ENCODE measurements around the gene MYO15B. TPM values are rescaled to one million over a fixed set of nuclear protein-coding genes. Genes with fewer than 3 reads are reported as not detected.

MYO15B gene
- total RNA-seq, 1 experiment from 2014 or later: 30.3 TPM

- TF ChIP-seq ZNF274 (IDR thresholded peaks at IDR 0.05; ENCODE audit: low read depth, low read length) (no peak), POLR2AphosphoS5 (IDR thresholded peaks at IDR 0.05; ENCODE audit: low read depth, low read length) (peak; percentile 86), EZH2 (IDR thresholded peaks at IDR 0.05) (no peak), EGR1 (IDR thresholded peaks at IDR 0.05; ENCODE audit: low read depth) (peak; percentile 88), FOSL1 (IDR thresholded peaks at IDR 0.05; ENCODE audit: low read depth) (0 out of 2 replicates have a peak, but pooled peaks have one; percentile 44)
These were observed 79.6 kb downstream of the MYO15B start, which contains the start of the genes RECQL5 and SAP30BP (continued) for GRCh38 chr17:75666959-75667790.

DNA sequence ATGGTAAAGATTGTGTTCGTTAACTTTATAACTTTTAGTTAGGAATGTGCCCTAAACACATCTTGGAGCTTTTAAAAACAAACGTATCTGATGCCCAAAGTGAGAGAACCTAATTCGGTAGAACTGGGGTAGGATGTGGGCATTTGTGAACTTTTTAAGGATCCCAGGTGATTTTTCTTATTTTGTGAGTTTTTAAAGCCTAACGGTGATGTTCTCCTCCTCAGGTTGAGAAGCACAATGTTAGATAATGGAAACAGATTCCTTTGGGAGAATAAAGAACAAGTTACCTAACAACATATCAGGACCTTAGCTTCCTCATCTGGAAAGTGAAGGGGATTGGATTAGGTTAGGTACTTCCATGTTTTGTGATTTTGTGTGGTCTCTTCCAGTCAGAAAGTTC lies 80.2 kb downstream of the MYO15B start:
- intact Hi-C loops (cut with micrococcal nuclease): no loop called here
- H3K79me2 ChIP-seq (ENCODE audit: insufficient read depth, low read length): peaks cover 77% of the 10 kb centered on the region

More for the DNA sequence above, 80.2 kb downstream of the MYO15B start:
- peaks cover 41 to 42% of the 10 kb centered on the region in 2 experiments for H3K36me3 ChIP-seq (ENCODE audit: control insufficient read depth in 1 of 2, insufficient read depth in 2 of 2, low read length in 2 of 2)
- no peaks in the 10 kb centered on the region for H3K27me3 ChIP-seq (ENCODE audit: insufficient read depth, low read length)
- no peaks in the 10 kb centered on the region for H3K9me3 ChIP-seq (ENCODE audit: control insufficient read depth in 1 of 2, insufficient read depth in 1 of 2, low read depth in 1 of 2, low read length in 2 of 2)
- H2AFZ ChIP-seq (ENCODE audit: low read depth, low read length, poor library complexity, severe bottlenecking): no peak overlapping the region
- TF ChIP-seq SP1 (IDR thresholded peaks at IDR 0.05; ENCODE audit: low read depth): no peak
- TF ChIP-seq, protein P1, sequence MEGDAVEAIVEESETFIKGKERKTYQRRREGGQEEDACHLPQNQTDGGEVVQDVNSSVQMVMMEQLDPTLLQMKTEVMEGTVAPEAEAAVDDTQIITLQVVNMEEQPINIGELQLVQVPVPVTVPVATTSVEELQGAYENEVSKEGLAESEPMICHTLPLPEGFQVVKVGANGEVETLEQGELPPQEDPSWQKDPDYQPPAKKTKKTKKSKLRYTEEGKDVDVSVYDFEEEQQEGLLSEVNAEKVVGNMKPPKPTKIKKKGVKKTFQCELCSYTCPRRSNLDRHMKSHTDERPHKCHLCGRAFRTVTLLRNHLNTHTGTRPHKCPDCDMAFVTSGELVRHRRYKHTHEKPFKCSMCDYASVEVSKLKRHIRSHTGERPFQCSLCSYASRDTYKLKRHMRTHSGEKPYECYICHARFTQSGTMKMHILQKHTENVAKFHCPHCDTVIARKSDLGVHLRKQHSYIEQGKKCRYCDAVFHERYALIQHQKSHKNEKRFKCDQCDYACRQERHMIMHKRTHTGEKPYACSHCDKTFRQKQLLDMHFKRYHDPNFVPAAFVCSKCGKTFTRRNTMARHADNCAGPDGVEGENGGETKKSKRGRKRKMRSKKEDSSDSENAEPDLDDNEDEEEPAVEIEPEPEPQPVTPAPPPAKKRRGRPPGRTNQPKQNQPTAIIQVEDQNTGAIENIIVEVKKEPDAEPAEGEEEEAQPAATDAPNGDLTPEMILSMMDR (IDR thresholded peaks at IDR 0.05 in 2 of 3, conservative IDR thresholded peaks at IDR 0.05 in 1 of 3; ENCODE audit: borderline replicate concordance in 1 of 3, insufficient read depth in 1 of 3, low read depth in 2 of 3, low read length in 2 of 3): no peak
- TF ChIP-seq POLR2A (IDR thresholded peaks at IDR 0.05; ENCODE audit: borderline replicate concordance, extremely low read depth, insufficient read depth, insufficient read length): no peak
- no peak for TF ChIP-seq POLR2AphosphoS5 (IDR thresholded peaks at IDR 0.05; ENCODE audit: low read depth, low read length)
- no peak for TF ChIP-seq CEBPB (IDR thresholded peaks at IDR 0.05; ENCODE audit: low read depth)
- no peak for TF ChIP-seq YY1 (IDR thresholded peaks at IDR 0.05; ENCODE audit: extremely low read depth, insufficient replicate concordance, low read depth, low read length)
- TF ChIP-seq TCF7L2 (IDR thresholded peaks at IDR 0.05; ENCODE audit: borderline replicate concordance, extremely low read depth, insufficient read depth, insufficient read length): no peak
- no peak for TF ChIP-seq SIN3A (IDR thresholded peaks at IDR 0.05; ENCODE audit: low read depth)
- no peak for TF ChIP-seq FOSL1 (IDR thresholded peaks at IDR 0.05; ENCODE audit: low read depth)
- TF ChIP-seq SRF (IDR thresholded peaks at IDR 0.05; ENCODE audit: low read depth): no peak
- no peak for TF ChIP-seq EZH2phosphoT487 (IDR thresholded peaks at IDR 0.05; ENCODE audit: borderline replicate concordance)
- no peak for TF ChIP-seq ZFX (IDR thresholded peaks at IDR 0.05)
- no peak for TF ChIP-seq ZNF274 (IDR thresholded peaks at IDR 0.05; ENCODE audit: low read depth, low read length)
- TF ChIP-seq MAX (IDR thresholded peaks at IDR 0.05): no peak
- TF ChIP-seq, protein P2, sequence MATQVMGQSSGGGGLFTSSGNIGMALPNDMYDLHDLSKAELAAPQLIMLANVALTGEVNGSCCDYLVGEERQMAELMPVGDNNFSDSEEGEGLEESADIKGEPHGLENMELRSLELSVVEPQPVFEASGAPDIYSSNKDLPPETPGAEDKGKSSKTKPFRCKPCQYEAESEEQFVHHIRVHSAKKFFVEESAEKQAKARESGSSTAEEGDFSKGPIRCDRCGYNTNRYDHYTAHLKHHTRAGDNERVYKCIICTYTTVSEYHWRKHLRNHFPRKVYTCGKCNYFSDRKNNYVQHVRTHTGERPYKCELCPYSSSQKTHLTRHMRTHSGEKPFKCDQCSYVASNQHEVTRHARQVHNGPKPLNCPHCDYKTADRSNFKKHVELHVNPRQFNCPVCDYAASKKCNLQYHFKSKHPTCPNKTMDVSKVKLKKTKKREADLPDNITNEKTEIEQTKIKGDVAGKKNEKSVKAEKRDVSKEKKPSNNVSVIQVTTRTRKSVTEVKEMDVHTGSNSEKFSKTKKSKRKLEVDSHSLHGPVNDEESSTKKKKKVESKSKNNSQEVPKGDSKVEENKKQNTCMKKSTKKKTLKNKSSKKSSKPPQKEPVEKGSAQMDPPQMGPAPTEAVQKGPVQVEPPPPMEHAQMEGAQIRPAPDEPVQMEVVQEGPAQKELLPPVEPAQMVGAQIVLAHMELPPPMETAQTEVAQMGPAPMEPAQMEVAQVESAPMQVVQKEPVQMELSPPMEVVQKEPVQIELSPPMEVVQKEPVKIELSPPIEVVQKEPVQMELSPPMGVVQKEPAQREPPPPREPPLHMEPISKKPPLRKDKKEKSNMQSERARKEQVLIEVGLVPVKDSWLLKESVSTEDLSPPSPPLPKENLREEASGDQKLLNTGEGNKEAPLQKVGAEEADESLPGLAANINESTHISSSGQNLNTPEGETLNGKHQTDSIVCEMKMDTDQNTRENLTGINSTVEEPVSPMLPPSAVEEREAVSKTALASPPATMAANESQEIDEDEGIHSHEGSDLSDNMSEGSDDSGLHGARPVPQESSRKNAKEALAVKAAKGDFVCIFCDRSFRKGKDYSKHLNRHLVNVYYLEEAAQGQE (IDR thresholded peaks at IDR 0.05; ENCODE audit: low read depth): no peak
- H3K4me1 ChIP-seq (ENCODE audit: control insufficient read depth in 1 of 2, insufficient read depth in 2 of 2, low read length in 2 of 2): peaks cover 13 to 19% of the 10 kb centered on the region in 2 experiments; a peak in 3 of 4 replicates
- CTCF ChIA-PET: interaction anchor here (0.5 to 2.4 kb wide), 4 partner anchors 34 to 416 kb away, joined by 3 to 14 read pairs (median 6); partner anchors contain the start of gene SMIM5
- RAD21 ChIA-PET (ENCODE audit: low non-redundant PET in 1 of 2, low total read pairs in 2 of 2, uncharacterized antibody in 2 of 2, unreplicated experiment in 2 of 2): no interaction called here
- H3K9ac ChIP-seq (ENCODE audit: low read length): peak overlapping the region; percentile 89
- BruUV-seq (replicated peaks): no TSS peak
- peak overlapping the region; percentile 74 for H3K27ac ChIP-seq (ENCODE audit: low read depth, low read length)
- peak overlapping the region; percentile 81 for H3K4me2 ChIP-seq (ENCODE audit: low read length)
- ATAC-seq (no peak), DNase-seq (ENCODE audit: low read depth, low spot score) (no peak)
- POLR2A ChIA-PET: interaction anchor here (1.0 to 1.5 kb wide), 6 partner anchors 14 to 31 kb away, joined by 3 to 6 read pairs (median 3); a partner anchor contains a TSS
- no peaks in the 10 kb centered on the region for H3K9me2 ChIP-seq (ENCODE audit: insufficient read depth)
- peak overlapping the region; percentile 79 to 83 for H3K4me3 ChIP-seq (replicated peaks in 1 of 2; ENCODE audit: low read depth in 1 of 2, low read length in 2 of 2)
- 0 out of 2 replicates have a peak, but pooled peaks cover 4% of the 10 kb centered on the region for H4K20me1 ChIP-seq (ENCODE audit: insufficient read depth)

Measured in HCT116 (cell line).